ENCODE measurements around the gene BEST1. TPM values are rescaled to one million over a fixed set of nuclear protein-coding genes. Genes with fewer than 3 reads are reported as not detected.
A peak's percentile ranks its signal among the peaks of the same experiment; 100 is the strongest.
"Not testable (repeated sequence)": the region's sequence is repeated elsewhere in the genome, so short reads cannot be mapped to it uniquely, and the experiment has no call there.

The BEST1 gene
- polyA plus RNA-seq, 3 donors, result 3.5 to 5.1 (median 4.6) TPM

DNA sequence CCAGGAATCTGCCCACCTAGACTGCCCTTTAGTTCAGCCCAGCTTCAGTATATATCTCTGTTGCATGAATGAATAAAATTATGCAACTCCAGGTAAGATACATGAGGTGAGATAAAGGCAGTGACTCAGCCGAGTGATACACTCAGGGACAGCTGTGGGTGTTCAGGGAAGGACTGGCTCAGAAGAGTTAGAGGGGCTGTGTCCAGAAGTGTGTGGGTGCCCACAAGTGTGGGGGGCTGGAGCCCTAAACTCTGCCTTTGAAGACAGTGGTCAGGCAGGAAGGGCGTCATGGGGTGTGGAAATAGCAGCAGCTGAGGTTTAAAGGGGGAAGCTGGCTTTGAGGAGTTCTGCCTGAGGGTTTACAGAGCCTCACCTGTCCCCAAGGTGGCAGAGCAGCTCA, 9.0 kb downstream of the BEST1 start:
- no peak for DNase-seq (ENCODE audit: extremely low read depth in 1 of 11, low read depth in 9 of 11, low spot score in 4 of 11)

DNA sequence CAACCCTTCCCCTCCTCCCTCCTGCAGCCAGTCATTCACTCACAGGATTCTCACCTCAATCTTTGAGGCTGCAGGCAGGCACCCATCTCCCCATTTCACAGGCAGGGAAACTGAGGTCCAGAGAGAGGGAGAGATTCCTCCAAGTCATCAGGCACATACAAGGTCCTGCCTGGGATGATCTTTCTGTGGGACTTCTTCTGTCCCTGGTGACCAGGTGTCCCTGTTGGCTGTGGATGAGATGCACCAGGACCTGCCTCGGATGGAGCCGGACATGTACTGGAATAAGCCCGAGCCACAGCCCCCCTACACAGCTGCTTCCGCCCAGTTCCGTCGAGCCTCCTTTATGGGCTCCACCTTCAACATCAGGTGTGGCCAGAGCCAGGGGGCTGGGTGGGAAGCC, 9.5 kb downstream of the BEST1 start:
- DNase-seq (ENCODE audit: extremely low read depth in 1 of 11, low read depth in 9 of 11, low spot score in 4 of 11), result no peak

GRCh38 chr11:61960532-61960931, 10.4 kb downstream of the BEST1 start:
- no peak for DNase-seq (ENCODE audit: extremely low read depth in 1 of 11, low read depth in 9 of 11, low spot score in 4 of 11)

DNA sequence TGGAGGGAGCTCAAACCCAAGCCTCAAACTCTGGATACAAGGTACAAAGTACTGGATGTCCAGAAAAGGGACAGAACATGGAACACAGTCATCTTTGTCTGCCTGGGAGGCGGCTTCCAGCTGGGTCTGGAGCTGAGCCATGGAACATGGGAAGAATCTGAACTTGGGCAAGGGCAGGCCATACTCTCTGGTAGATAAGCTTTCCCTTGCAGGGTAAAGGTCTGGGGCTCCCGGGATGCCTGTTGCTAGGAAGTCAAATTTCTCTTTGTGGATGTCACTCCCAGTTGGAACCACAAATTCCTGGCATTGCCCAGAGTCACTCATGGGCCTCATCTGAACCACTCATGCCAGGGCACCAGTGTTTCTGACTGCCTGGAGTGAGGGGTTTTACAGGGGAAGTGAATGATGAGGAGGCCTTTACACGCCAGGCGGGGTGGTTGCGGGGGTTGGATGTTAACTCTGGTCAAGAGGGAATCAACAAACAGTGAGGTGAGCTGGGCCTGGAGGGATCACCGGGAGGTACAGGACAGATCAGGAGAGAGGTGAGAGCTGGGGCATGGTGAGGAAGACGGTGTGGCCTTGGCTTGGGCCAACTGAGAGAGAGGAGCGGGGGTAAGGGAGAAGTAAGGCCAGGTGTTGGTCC, 11.5 kb downstream of the BEST1 start:
- DNase-seq (ENCODE audit: extremely low read depth in 1 of 11, low read depth in 9 of 11, low spot score in 4 of 11), result no peak

GRCh38 chr11:61962213-61963015, 12.3 kb downstream of the BEST1 start:
- DNase-seq (ENCODE audit: extremely low read depth in 1 of 11, low read depth in 9 of 11, low spot score in 4 of 11), result no peak

- DNase-seq (ENCODE audit: extremely low read depth in 1 of 11, low read depth in 9 of 11, low spot score in 4 of 11), result no peak
Measured at GRCh38 chr11:61963016-61963281, 12.8 kb downstream of the BEST1 start.

DNA sequence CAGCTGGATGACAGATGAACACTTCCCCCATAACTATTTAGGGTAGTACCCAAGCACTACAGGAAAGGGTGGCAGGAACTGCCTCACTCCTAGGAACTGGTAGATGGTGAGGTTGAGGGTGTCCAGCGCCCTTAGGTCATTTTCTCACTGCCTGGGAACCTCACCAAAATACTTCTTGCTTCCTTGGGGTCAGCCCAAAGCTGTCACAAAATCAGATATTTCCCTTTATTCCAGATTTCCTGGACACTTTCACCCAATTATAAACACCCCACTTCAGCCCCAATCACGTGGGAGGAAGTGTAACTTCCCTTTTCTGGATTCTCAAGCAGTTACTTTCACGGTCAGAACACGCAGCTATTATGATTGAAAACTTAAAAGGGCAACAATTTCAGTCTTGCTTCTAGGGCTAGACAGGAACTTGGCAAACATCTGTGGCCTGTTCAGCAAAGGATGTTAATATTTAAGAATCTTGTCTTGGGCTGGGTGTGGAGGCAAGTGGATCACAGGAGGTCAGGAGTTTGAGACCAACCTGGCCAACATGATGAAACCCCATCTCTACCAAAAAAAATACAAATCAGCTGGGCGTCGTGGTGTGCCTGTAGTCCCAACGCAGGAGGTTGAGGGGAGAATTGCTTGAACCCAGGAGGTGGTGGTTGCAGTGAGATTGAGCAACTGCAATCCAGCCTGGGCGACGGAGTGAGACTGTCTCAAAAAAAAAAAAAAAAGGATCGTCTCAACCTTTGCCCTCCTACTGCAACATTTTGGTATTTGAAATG, 13.3 kb downstream of the BEST1 start:
- DNase-seq (ENCODE audit: extremely low read depth in 1 of 11, low read depth in 9 of 11, low spot score in 4 of 11), result no peak

- no peak for DNase-seq (ENCODE audit: extremely low read depth in 1 of 11, low read depth in 9 of 11, low spot score in 4 of 11)
Measured at GRCh38 chr11:61964058-61964665, 14.0 kb downstream of the BEST1 start.

DNA sequence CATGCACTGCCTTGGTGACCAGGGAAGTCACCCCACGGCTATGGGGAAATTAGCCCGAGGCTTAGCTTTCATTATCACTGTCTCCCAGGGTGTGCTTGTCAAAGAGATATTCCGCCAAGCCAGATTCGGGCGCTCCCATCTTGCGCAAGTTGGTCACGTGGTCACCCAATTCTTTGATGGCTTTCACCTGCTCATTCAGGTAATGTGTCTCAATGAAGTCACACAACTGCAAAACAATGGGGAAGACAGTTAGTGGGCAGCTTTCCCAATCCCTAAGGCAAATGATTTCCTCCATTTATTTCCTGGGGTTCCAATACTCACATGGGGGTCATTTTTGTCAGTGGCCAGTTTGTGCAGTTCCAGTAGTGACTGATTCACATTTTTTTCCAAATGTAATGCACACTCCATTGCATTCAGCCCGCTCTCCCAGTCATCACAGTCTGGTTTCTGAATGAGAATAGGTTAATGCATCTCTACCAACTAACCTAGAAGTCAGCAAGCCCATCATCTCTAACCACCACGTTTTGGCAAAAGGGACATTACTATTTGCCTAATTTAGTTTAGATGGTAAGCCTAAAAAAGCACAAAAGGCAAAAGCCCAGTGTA, 14.6 kb downstream of the BEST1 start:
- DNase-seq (ENCODE audit: extremely low read depth in 1 of 11, low read depth in 9 of 11, low spot score in 4 of 11), result not testable (repeated sequence)

DNA sequence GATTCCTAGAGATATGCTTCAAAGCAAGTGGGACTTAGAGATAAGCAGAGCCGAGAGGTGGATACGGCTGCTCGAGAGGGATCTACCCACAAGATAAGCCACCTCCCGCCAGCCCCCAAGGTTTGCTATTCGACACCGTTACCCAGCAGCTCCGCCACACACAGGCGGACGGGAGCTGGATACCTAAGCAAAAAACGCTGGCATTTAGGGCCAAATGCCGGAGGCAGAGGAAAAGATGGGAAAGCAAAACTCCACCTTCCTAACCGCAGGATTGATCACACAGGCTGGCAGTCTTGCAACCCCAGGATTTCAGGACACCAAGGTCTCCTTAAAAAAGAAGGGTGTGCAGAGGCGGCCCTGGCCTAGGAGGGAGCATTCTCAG, 16.6 kb downstream of the BEST1 start:
- DNase-seq (ENCODE audit: extremely low read depth in 1 of 11, low read depth in 9 of 11, low spot score in 4 of 11), result no peak

DNA sequence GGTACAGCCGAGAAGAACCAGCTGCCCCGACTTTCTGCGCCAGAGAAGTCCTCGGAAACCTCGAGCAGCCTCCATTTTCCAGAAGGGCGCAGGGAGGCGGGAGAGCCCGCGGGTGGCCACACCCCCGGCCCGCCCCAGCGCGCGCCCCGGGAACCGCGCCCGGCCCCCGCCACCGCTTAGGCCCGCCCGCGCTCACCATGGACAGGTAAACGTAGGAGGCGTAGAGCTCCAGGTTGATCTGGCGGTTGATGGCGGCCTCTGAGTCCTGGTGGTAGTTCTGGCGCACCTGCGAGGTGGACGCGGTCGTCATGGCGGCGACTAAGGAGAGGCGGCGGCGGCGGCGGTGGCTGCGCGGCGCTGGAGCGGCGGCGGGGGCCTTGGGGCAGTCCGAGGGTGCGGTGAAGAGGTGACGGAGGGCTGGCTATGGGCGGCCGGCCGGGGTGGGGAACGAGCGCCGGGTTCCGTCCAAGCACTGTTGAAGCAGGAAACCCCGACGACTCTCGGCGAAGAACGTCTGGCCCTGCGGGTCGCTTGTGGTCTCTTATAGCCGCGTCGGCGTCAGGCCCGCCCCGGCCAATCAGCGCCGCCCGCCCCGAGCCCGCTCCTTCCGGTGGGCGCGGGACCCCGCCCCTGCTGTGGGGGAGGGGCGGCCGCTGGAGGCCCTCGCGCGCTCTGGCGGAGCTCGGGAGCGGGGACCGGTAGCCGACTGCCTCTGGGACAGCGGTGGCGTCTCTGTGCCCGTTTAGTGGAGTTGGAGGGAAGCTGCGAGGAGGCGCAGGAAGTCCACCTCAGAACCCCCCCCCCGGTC, 17.2 kb downstream of the BEST1 start, which contains the start of gene FTH1:
FTH1 (minus strand) TSS at position 519 of the 808 bp plus-strand sequence; CDS start at position 310, 209 bp downstream.
- DNase-seq (ENCODE audit: extremely low read depth in 1 of 11, low read depth in 9 of 11, low spot score in 4 of 11), result peak in 10 of 11 donors; percentile 78 to 93 (median 89)

GRCh38 chr11:61967924-61968757, 18.0 kb downstream of the BEST1 start:
- peak in 2 of 11 donors; percentile 47 to 59 for DNase-seq (ENCODE audit: extremely low read depth in 1 of 11, low read depth in 9 of 11, low spot score in 4 of 11)

DNA sequence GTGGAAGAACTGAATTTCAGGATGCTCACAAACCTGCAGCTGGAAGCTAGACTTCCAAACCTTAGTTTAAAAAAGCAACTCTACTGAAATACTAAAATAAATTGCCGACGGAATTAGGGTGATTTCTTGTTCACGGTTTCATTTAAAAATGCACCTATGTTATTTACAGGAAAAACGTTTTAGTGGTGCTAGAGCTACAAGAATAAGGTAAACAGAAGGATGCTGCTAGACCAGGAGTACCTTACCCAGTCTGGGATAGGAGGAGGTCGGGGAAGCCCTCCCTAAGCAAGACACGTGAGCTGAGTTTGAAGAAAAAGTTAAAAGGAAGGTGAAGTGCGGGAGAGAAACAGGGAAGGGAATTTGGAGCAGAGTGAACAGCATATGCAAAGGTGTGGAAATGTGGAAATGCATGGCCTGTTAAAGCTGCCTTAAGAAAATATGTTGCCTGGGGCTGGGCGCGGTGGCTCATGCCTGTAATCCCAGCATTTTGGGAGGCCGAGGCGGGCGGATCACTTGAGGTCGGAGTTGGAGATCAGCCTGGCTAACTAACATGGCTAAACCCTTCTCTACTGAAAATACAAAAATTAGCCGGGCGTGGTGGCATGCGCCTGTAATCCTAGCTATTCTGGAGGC, 18.7 kb downstream of the BEST1 start:
- no peak for DNase-seq (ENCODE audit: extremely low read depth in 1 of 11, low read depth in 9 of 11, low spot score in 4 of 11)

DNA sequence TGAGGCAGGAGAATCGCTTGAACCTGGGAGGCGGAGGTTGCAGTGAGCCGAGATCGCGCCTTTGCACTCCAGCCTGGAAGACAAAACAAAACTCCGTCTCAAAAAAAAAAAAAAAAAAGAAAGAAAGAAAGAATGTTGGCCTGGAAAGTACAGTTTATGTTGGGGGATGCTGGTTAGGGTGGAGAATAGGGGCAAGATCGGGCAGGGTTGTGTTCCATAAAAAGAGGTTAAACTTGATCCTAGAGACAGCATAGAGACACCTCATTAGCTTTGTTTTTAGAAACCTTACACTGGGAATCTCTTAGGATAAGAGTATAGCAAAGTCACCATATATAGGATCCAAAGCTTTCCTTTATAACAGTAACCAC, 19.2 kb downstream of the BEST1 start:
- no peak for DNase-seq (ENCODE audit: extremely low read depth in 1 of 11, low read depth in 9 of 11, low spot score in 4 of 11)

DNA sequence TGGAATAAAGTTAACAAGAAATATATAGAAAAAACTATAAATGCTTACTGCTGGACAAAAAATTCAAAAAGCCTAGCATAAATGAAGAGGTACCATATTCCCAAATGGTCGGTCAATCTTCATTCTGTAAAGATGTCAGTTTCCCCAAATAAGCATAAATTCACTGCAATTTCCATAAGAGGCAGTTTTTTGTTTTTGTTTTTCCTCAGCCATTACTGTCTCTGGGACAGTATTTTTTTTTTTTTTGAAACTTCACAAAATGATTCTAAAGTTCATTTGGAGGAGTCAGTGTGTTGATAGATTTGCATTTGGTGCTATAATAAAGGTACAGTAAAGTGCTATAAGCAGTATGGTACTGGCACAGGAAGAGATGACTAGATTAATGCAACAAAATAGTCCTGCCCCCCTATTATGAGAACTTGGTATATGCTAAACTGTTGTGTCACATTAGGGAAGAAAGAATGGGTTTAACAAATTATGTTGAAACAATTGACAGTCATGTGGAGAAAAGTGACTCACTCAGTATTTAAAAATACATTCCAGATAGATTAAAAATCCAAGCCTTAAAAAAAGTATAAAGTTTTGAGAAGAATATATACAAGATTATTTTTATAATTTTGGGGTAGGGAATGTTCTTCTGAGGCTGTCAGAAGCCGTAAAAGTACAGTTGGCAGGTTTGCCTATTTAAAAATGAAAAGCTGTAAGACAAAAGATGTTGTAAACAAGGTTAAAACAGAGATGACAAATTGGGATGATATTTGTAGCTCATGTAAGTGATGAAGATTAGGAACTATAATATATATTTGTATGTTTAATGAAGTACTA, 19.9 kb downstream of the BEST1 start:
- DNase-seq (ENCODE audit: extremely low read depth in 1 of 11, low read depth in 9 of 11, low spot score in 4 of 11), result no peak

Measured in renal cortex interstitium (tissue), 11 donors.